Measurements from ENCODE around the gene RIPOR2.

Gene RIPOR2

DNA sequence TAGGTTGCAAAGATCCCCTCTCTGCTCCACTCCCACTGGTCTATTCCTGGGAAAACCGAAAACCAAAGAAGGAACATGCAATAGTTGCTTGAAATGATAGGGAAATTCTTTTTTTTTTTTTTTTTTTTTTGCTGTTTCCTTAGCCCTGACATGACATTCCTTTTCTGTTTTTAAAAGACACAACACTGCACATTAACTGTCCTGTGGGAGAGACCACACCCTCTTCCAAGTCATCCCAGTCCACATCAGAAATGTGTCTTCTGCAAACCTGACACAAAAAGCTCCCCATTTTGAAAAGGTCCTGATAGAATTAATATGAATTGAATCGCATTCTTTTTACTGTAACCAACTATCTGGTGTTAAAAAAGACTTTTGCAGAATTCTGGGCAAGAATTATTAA lies 43.4 kb upstream of the RIPOR2 start:
- no peak overlapping the region for H3K27ac ChIP-seq
- POLR2A ChIA-PET (ENCODE audit: low non-redundant PET), result no interaction called here
- CTCF ChIA-PET, result no interaction called here
- DNase-seq (ENCODE audit: low spot score), result no peak
- TF ChIP-seq, protein P1, sequence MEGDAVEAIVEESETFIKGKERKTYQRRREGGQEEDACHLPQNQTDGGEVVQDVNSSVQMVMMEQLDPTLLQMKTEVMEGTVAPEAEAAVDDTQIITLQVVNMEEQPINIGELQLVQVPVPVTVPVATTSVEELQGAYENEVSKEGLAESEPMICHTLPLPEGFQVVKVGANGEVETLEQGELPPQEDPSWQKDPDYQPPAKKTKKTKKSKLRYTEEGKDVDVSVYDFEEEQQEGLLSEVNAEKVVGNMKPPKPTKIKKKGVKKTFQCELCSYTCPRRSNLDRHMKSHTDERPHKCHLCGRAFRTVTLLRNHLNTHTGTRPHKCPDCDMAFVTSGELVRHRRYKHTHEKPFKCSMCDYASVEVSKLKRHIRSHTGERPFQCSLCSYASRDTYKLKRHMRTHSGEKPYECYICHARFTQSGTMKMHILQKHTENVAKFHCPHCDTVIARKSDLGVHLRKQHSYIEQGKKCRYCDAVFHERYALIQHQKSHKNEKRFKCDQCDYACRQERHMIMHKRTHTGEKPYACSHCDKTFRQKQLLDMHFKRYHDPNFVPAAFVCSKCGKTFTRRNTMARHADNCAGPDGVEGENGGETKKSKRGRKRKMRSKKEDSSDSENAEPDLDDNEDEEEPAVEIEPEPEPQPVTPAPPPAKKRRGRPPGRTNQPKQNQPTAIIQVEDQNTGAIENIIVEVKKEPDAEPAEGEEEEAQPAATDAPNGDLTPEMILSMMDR (conservative IDR thresholded peaks at IDR 0.05; ENCODE audit: low read depth), result no peak

DNA sequence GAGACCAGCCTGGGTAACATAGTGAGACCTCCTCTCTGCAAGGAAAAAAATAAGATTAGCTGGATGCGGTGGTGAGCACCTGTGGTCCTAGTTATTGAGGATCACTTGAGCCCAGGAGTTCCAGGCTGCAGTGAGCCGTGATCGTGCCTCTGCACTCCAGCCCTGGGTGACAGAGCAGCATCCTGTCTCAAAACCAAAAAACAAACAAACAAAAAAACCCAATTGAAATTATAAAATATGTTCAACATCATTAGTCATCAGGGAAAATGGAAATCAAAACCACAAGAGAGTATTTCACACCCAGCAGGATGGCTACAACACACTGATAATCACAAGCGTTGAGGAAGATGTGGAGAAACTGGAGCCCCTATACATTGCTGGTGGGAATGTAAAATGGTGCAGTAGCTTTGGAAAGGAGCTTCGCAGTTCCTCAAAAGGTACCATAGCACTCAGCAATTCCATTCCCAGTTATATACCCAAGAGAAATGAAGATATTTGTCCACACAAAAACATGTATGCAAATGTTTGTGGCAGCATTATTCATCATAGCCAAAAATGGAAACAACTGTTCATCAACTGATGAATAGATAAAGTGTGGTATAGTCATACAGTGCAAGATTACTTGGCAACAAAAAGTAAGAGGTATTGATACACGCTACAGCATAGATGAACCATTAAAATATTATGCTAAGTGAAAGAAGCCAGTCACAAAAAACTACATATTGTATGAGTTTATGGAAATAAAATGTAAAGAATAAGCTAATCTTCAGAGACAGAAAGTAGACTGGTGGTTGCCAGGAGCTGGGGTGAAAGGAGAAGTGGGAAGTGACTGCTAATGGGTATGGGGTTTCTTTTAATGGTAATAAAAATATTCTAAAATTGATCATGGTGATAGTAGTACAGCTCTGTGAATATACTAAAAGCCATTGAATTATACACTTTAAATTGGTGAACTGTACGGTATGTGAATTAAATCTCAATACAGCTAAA lies 38.7 kb upstream of the RIPOR2 start:
- POLR2A ChIA-PET (ENCODE audit: low non-redundant PET), result no interaction called here
- TF ChIP-seq, protein P1 (conservative IDR thresholded peaks at IDR 0.05; ENCODE audit: low read depth), result no peak
- CTCF ChIA-PET, result no interaction called here
- DNase-seq (ENCODE audit: low spot score), result no peak
- H3K27ac ChIP-seq, result no peak overlapping the region

DNA sequence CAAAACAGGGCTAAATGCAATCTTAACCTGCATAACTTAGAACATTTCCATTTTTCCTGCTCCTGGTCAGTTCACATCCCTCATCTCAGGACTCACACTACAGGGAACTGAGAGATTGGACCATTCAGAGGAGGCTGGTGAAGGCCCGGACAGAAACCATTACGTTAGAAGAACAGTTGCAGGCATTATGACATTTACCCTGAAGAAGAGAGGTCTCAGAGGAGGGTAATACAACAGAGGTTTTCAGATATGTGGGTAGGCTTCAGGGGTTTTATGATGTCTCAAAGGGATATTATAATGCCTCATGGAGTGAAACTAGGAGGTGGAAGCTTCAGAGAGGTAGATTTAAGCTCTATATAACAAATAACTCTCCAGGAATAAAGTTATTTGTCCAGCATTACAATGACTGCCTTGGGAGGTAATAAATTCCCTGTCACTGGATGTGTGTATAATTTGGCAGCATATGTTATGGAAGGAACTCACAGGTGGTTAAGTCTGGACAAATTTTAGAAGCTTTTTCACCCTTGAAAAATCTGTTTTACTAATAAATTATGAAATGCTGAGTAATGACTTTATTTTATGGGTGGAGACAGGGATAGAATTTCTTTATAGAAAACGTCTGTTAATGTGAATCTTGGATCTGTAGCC lies 36.7 kb upstream of the RIPOR2 start:
- ChIA-PET CTCF (no interaction called here), POLR2A (ENCODE audit: low non-redundant PET) (no interaction called here)
- no peak overlapping the region for H3K27ac ChIP-seq
- TF ChIP-seq, protein P1 (conservative IDR thresholded peaks at IDR 0.05; ENCODE audit: low read depth), result no peak
- DNase-seq (ENCODE audit: low spot score), result no peak

DNA sequence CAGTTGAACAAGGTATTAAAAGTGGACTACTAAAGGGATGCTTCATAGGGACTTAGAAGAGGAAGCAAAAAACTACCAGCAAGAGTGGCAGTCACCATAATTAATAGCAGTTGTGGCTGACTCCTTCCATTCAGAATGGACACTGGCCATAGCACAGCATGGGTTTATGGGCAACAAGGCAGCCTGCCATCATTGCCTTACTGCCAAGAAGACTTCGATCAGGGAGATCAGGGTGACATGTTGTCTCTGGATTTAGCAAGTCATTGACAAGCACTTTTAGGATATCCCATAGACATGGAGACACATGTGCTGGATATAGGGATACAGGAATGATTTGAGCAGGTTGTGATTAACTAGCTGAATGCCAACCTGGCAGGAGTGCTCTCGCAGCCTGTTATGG lies 35.3 kb upstream of the RIPOR2 start:
- ChIA-PET CTCF (no interaction called here), POLR2A (ENCODE audit: low non-redundant PET) (no interaction called here)
- no peak overlapping the region for H3K27ac ChIP-seq
- DNase-seq (ENCODE audit: low spot score), result no peak
- TF ChIP-seq, protein P1 (conservative IDR thresholded peaks at IDR 0.05; ENCODE audit: low read depth), result no peak

DNA sequence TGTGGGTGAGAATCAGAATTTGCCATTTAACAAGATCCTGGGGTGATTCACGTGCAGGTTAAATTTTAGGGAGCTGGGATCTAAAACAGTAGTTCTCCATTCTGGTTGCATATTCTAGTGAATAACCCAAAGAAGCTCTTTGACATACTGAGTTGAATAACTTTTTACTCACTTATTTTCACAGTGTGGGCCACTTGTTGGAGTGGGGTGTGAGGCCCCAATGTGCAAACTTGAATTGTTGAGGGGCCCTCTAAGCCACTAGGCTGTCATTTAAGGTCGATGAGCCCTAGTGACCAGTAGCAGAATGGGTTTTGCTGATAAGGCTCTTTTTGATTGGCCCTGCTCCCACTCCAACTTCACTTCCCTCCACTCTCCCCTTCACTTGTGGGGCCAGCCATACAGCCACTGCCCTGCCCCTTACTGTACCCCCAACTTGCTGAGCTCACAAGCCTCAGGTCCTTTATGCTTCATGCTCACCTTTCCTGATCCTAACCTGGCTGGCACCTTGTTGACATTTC lies 33.6 kb upstream of the RIPOR2 start:
- H3K27ac ChIP-seq, result no peak overlapping the region
- POLR2A ChIA-PET (ENCODE audit: low non-redundant PET), result no interaction called here
- CTCF ChIA-PET, result no interaction called here
- TF ChIP-seq, protein P1 (conservative IDR thresholded peaks at IDR 0.05; ENCODE audit: low read depth), result no peak
- no peak for DNase-seq (ENCODE audit: low spot score)

DNA sequence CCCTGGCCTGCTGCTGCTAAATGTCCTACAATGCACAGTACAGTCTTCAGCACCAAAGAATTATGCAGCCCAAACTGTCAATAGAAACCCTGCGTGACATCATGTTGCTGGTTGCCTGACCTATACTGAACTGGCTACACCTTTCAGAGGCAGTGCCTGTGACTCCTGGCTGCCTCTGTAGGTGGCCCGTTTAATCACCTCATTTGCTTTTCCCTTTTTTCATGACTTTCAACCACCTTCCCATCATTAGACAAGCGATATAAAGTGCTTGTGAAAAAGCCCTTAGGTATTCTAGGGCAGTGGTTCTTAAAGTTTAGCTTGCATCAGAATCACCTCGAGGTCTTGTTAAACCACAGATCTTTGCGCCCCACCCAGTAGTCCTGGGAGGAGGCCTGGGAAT lies 33.0 kb upstream of the RIPOR2 start:
- DNase-seq (ENCODE audit: low spot score), result no peak
- POLR2A ChIA-PET (ENCODE audit: low non-redundant PET), result no interaction called here
- H3K27ac ChIP-seq, result no peak overlapping the region
- CTCF ChIA-PET, result no interaction called here
- TF ChIP-seq, protein P1 (conservative IDR thresholded peaks at IDR 0.05; ENCODE audit: low read depth), result no peak
